HG02870 (cell line): ENCODE results near the gene GRB7.

Experiments used
- ATAC-seq: cut with Tn5 transposase; IDR thresholded peaks from one replicate; pipeline ENCODE4 v1.9.1; 2021; ENCODE audit warnings: mild to moderate bottlenecking, moderate library complexity; ENCODE audit not compliant: unreplicated experiment

GRB7 gene

GRCh38 chr17:39767147-39767546 lies 29.4 kb downstream of the GRB7 start:
- no peak for ATAC-seq

DNA sequence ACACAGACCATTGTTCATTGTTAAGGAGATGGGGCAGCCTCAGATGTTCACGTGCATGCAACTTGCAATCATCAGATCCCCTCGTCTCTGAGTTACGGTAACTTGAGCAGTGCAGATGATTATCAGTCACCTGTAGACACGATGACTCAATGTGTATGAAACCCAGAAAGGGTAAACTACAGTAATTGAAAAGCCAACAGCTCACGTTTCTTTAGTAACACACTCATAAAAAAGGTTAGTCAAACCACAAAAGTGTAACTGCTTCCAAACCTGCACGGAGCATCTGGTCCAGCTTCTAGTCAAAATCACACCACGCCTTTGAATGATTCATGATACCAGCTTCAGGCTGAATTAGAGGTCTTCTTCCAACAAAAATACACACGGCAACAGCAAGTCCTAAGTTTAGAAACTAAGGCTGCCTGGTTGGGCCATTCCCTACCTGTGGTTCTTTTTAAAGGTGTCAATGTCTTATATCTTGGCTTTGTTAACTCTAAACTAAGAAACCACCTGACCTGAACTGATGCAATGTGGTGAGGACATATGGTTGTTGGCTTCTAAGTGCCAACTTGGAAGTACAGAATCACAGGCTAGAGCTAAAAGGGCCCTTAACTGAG lies 32.3 kb downstream of the GRB7 start:
- ATAC-seq = peak; percentile 60

DNA sequence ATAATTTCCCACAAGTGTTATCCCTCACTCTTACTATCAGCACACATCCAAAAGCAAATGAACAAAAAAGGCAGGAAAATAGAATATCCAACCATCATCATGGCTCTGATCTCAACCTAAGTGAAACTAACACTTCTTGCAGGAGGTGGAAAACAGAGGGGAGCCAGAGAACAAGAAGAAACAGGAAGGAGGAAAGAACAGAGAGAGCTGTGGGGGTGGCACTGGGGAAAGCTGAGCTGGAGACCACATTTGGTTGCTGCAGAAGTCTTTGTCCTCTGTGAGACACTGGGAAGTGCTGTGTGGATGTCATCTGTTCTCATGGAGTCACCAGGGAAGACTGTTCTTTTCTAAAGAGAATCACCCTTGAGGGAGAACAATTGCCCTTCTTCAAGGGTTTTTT lies 34.7 kb downstream of the GRB7 start:
- no peak for ATAC-seq

DNA sequence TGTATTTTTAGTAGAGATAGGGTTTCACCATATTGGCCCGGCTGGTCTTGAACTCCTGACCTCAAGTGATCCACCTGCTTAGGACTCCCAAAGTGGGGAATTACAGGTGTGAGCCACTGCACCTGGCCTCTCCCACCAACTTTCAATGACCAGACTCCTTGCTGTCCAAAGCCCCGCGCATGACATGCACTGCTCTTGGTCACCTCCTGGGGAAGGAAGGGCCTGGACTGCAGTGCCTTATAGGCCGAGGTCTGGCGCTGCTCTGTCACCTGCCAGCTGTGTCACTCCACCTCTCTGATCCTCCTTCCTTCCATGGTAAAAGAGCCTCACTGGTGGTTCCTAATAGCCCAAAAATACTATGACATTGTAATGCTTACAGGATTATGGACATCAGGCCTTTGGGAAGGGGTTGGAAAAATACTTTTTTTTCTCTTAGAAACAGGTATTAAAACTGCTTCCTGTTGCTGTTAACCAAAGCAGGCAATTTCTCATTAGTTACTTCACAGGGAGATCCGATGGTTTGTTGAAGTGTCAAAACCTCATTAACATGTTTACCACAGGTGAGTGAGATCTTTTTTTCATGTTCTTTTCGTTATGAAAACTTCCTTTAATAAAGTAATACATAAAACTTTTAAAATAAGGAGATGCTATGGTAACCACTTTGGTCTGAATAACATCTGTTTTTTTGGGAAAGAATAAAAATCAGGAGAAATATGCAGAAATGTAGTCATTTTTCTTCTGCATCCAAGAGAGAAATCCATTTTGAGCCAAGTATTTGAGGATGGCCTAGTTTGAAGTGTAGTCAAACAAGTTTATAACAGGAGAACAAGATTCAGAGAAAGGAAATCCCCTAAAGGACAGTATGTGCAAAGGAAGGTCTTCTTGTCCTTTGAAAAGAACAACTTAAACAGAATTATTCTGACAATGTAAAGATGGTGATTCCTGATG lies 35.5 kb downstream of the GRB7 start:
- ATAC-seq = no peak

DNA sequence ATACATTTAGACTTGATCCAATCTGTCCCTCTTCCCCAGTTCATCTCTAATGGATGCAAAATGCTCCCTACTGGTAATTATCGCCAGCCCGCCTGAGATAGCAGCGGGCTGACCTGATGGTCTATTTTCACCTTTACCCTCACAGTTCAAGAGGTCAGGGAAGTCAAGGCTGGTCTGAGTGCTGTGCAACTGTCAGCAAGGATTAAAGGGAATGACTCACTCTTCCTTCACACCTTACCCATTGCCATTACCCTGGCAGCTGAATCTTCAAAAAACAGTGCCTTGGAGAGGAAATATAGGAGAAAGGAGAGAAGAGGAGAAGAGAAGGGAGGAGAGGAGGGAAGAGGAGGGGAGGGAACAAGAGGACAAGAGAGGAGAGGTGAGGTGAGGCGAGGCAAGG lies 36.3 kb downstream of the GRB7 start:
- no peak for ATAC-seq

- no peak for ATAC-seq
Observed at GRCh38 chr17:39775031-39775430, 37.3 kb downstream of the GRB7 start.

GRCh38 chr17:39776252-39776651 lies 38.5 kb downstream of the GRB7 start:
- ATAC-seq = no peak

GRCh38 chr17:39777534-39778365 lies 40.0 kb downstream of the GRB7 start:
- peak; percentile 52 for ATAC-seq

DNA sequence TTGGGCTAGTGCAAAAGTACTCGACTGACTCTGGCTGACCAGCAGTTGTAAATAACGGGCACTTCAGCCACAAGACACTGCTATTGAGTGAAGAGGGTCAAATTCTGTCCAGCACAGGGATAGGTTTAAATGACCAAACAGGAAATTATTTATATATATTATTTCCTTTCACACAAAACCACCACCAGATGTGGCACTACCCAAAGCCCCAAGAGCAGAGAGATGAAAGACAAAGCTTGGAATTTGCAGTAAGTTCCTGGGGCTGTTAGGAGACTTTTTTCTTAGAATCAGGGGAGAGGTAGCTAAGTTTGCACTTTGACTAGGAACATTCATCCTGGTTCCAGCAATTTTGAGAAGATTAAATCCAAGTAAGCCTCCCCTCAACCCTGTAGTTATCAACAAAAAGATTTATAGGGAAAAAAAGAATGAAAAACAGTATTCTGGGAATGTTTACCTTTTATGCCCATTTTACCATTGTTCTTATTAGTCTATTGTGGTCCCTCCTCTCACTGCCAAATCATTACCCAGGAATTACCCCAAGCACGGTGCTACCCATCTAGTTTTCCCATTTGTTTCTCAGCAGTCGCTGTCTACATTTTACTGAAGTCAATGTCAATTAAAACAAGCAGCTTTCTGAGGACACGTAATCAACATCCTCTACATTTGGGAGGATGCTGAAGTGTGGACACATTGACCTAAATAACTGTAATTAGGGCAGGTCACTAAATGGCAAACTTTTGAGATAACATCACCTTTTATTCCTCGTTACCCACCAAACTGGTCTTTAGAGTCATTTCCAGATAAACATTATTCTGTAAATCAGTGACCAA lies 43.5 kb downstream of the GRB7 start:
- ATAC-seq = no peak

- no peak for ATAC-seq
Observed at GRCh38 chr17:39781861-39782213, 44.1 kb downstream of the GRB7 start.

GRCh38 chr17:39782481-39782880 lies 44.7 kb downstream of the GRB7 start:
- no peak for ATAC-seq

DNA sequence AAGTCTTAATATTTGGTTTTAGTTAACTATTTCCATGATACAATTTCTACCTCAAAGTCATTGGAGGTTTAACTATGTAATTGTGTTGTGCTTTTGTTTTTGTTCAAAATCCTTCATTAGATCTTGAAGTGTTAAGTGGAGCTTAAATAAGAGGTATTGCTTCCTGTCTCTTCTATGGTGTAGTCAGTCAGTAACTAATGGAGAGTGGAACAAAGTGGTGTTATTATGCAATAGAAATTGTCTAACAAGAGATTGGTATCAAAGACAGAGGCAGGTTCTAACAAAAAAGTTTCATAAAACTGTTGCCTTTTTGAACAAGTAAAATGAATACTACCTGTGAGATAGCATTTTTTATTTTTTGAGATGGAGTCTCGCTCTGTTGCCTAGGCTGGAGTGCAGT lies 45.2 kb downstream of the GRB7 start:
- ATAC-seq = no peak

DNA sequence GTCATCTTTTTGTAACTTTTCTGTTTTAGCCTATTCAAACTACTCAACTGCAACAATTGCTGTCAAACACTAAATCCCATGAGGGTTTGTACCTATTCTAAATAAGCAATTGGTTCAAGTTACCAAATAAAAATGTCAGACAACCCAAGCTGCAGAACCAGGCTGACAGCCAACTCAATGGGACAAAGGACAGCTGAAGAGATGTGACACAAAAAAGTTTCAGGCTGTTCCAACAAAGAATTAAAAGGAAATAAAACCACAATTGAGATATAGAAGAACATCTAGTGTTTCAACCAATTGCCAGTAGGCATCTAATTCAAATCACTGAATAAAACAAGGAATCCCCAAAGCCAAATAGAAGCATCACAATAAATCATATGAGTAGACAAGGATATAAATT lies 49.3 kb downstream of the GRB7 start:
- ATAC-seq = no peak

GRCh38 chr17:39787743-39788484 lies 50.2 kb downstream of the GRB7 start:
- no peak for ATAC-seq

DNA sequence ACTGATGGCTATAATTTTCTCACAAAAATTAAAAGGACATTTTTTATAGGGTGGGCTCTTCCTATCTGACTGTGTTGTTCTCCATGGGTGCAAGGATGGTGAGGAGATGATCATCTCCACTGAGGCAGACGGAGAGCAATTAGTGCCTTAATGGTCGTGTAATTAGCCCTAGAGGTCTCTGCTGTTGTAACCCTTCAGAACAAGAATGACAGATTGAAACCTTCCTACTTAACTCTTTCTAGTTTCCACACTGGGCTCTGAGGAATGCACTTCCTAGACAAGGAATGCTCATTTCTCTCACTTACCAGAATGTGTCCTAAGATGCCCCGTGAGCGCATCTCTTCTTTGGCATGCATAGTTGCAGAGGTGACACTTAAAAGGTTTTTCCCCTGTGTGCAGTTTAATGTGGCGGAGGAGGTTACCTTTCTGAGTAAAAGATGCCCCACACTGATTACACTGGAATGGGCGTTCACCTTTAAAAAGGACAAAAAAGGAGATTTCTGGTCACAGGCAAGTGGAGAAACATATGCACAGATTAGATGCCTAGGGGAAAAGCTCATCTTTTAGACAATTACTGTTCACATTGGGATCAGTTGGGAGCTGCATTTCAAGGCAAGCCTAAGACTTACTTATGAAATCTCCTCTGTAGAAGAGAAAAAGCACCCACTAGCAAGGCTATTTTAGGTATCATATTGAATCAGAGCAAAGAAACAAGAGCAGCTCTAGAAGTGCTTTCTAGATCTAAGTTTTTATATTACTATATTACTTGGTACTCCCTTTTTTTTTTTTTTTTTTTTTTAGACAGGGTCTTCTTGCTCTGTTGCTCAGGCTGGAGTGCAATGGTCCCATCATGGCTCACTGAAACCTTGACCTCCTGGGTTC lies 53.6 kb downstream of the GRB7 start:
- no peak for ATAC-seq

- ATAC-seq = no peak
Observed at GRCh38 chr17:39792526-39793221, 54.9 kb downstream of the GRB7 start.

GRCh38 chr17:39793301-39793872 lies 55.6 kb downstream of the GRB7 start:
- ATAC-seq = no peak
